Activated CD4-positive, alpha-beta T cell treated with anti-CD3 and anti-CD28 coated beads for 24 hours (primary cell): Measurements from ENCODE around the gene TPD52L1.
"Not testable (repeated sequence)": the region's sequence is repeated elsewhere in the genome, so short reads cannot be mapped to it uniquely, and the experiment has no call there.

Source experiments
- DNase-seq, 2 donors: peaks; one replicate each; pipeline ENCODE4 v3.0.0-alpha.2; 2020; ENCODE audit warnings: low read depth in 2 of 2

Gene TPD52L1

GRCh38 chr6:125269328-125269985 lies 115.9 kb downstream of the TPD52L1 start:
- no peak for DNase-seq

GRCh38 chr6:125270380-125270779 lies 116.8 kb downstream of the TPD52L1 start:
- no peak for DNase-seq

GRCh38 chr6:125271486-125272159 lies 118.0 kb downstream of the TPD52L1 start:
- DNase-seq, result no peak

- no peak for DNase-seq
These were observed 119.7 kb downstream of the TPD52L1 start for GRCh38 chr6:125273251-125273650.

- no peak for DNase-seq
These were observed 120.4 kb downstream of the TPD52L1 start for GRCh38 chr6:125273965-125274364.

- no peak for DNase-seq
These were observed 121.4 kb downstream of the TPD52L1 start for GRCh38 chr6:125274935-125275334.

GRCh38 chr6:125275779-125276178 lies 122.2 kb downstream of the TPD52L1 start:
- DNase-seq, result no peak

GRCh38 chr6:125277838-125278237 lies 124.3 kb downstream of the TPD52L1 start:
- no peak for DNase-seq

- no peak for DNase-seq
These were observed 126.4 kb downstream of the TPD52L1 start for GRCh38 chr6:125279961-125280360.

GRCh38 chr6:125280370-125281035 lies 126.9 kb downstream of the TPD52L1 start:
- not testable (repeated sequence) for DNase-seq

GRCh38 chr6:125282470-125282869 lies 128.9 kb downstream of the TPD52L1 start:
- DNase-seq, result not testable (repeated sequence)

- no peak for DNase-seq
These were observed 131.8 kb downstream of the TPD52L1 start for GRCh38 chr6:125285353-125285752.

- DNase-seq, result no peak
These were observed 132.4 kb downstream of the TPD52L1 start for GRCh38 chr6:125285936-125286335.

GRCh38 chr6:125287718-125288117 lies 134.1 kb downstream of the TPD52L1 start:
- DNase-seq, result no peak

- no peak for DNase-seq
These were observed 140.0 kb downstream of the TPD52L1 start for GRCh38 chr6:125293587-125293986.

GRCh38 chr6:125294036-125294435 lies 140.5 kb downstream of the TPD52L1 start:
- DNase-seq, result no peak

- DNase-seq, result no peak
These were observed 141.4 kb downstream of the TPD52L1 start for GRCh38 chr6:125294925-125295324.

- DNase-seq, result no peak
These were observed 142.9 kb downstream of the TPD52L1 start for GRCh38 chr6:125296471-125296870.

GRCh38 chr6:125299257-125299656 lies 145.7 kb downstream of the TPD52L1 start:
- no peak for DNase-seq

GRCh38 chr6:125300992-125301434 lies 147.4 kb downstream of the TPD52L1 start:
- DNase-seq, result no peak

- peak; percentile 29 to 34 for DNase-seq
These were observed 148.1 kb downstream of the TPD52L1 start, which contains the start of gene HDDC2 for GRCh38 chr6:125301435-125302391. HDDC2 (minus strand) TSS chr6:125301967; CDS start chr6:125301932, 35 bp downstream.
